HG02885 (cell line): ENCODE results near the gene MAMLD1.

Experiments used
- ATAC-seq: cut with Tn5 transposase; IDR thresholded peaks from one replicate; pipeline ENCODE4 v1.9.1; 2021; ENCODE audit warnings: mild to moderate bottlenecking; ENCODE audit not compliant: unreplicated experiment, poor library complexity

MAMLD1 gene

GRCh38 chrX:150352581-150352980 is 10.5 kb upstream of the MAMLD1 start:
- no peak for ATAC-seq

GRCh38 chrX:150355913-150356312 is 7.2 kb upstream of the MAMLD1 start:
- no peak for ATAC-seq

- no peak for ATAC-seq
Measured at GRCh38 chrX:150357790-150358189, 5.3 kb upstream of the MAMLD1 start.

- ATAC-seq: no peak
Measured at GRCh38 chrX:150358651-150359050, 4.5 kb upstream of the MAMLD1 start.

GRCh38 chrX:150360331-150360730 is 2.8 kb upstream of the MAMLD1 start:
- ATAC-seq: no peak

DNA sequence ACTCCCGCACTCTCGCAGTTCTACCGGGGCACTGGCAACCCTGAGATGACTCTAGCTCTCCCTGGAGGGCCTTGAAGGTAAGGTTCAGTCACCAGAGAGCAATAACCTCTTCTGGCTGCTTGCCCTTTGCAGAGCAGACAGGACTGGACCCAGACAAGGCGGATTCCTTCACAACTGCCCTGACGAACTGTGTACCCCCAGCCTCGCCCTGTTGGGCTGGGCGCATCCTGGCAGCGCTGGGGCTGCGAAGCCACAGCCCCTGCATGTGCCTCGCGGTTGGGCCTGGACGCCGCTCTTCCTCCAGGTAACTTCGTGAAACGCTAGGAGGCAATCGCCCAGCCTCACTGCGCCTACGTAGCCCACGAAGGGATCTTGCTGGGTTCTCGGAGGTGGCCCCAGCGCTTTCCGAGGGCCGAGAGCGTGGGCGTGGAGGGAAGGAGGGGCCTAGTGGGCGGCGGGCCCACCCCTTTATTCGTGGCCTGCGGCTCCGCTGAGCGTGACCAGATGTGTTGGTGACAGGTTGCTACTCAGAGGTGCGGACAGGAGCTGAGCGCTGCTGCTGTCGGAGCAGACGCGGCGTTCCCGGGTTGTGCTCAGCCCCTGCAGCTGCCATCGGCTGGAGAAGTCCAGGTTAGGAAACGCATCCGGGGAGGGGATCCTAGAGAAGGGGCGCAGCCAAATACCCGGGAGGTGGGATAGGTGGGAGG is 1.9 kb upstream of the MAMLD1 start:
- no peak for ATAC-seq

DNA sequence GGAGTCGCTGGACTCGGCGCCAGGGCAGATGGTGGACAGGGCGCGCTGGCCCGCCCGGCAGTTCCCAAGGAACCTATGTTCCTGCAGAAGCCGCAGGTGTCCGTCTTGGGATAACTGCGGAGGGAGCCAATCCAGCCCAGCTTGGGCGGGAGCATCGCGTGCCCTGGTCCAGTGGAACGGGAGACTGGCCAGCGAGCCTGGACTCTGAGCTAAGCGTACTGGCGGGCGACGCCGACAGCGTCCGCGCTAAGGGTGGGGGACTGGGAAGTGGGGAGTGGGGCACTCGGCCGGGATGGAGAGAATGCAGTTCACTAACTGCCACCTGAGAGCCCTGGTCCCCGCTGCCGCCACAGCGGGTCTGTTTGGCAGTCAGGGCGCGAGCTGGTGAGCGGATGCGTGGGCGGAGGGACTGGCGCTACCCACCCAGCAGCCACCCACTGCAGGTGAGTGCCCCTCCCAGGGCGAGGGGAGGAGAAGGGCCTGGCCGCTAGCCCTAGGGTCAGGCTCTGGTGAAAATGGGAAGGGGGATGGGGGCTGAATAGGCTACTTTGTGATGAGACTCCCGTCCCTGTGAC is 1.3 kb upstream of the MAMLD1 start:
- no peak for ATAC-seq

DNA sequence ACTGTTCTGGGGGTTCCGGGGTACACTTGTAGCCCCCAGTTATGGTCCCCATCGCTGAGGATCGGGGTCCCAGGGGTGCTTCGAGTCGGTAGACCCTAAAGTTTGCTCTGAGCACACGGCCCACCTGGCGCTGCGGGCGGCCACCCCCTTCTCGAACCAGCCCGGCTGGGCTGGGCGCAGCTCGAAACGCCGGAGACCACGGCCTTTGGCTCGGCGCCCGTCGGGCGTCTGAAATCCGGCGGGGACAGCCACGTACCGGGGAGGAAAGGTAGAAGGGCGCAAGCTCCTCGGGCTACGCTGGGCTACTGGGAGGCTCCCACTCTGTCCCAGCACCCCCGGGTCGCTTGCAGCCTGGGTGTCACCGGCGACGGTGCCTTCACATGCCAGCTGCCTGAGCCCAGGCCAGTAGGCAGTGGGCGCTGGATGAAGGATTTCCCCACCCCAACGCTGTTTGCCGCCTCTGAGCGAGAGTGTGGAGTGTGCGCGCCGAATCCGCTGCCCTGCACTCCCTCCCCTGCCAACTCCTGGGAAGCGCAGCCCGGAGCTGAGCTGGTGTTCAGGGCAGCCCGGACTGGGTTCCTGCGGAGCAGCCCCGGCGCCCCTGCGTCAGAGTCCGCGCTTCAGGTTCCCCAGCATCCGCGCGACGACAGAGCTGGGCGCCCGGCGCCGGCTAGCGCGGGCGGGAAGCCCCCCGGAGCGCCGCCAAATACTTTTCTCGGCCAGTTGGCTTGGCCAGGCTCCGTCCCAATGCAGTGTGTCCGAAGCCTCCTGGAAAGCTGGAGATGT is 637 bp downstream of the MAMLD1 start:
- ATAC-seq: no peak

DNA sequence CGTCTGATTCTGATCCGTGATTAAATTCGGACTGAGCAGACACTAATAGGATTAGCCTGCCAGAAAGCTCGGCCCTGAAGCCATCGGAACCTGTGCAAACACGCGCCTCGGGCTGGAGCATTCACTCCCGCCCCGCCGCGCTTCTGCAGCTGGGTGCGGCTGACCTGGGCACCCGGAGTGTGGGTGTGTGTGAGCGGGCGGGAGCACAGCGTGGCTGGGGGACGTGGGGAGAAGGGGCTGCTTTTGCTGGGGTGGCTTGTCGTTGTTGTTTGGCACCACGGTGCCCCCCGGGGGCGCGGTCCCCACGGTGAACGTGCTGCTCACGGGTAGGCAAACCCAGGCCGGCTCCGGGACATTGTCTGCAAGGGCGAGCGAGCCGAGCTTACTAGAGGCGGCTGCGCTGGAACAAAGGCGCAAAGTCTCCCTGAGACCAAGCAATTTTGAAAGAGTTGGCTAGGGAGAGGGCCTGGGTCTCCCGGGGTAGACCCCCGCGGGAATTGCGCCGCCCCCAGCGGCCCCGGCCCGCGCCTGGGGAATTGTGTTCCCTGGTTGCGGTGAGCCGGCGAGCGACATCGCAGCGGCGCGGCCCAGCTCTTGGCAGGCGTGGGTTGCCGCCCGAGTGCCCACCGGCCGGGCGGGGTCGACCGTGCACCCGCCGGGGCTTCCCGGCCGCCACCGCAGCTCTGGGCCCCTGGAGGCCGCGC is 1.4 kb downstream of the MAMLD1 start:
- ATAC-seq: peak; percentile 23

GRCh38 chrX:150365051-150365989 is 2.2 kb downstream of the MAMLD1 start:
- no peak for ATAC-seq

GRCh38 chrX:150365990-150366911 is 3.1 kb downstream of the MAMLD1 start:
- no peak for ATAC-seq

DNA sequence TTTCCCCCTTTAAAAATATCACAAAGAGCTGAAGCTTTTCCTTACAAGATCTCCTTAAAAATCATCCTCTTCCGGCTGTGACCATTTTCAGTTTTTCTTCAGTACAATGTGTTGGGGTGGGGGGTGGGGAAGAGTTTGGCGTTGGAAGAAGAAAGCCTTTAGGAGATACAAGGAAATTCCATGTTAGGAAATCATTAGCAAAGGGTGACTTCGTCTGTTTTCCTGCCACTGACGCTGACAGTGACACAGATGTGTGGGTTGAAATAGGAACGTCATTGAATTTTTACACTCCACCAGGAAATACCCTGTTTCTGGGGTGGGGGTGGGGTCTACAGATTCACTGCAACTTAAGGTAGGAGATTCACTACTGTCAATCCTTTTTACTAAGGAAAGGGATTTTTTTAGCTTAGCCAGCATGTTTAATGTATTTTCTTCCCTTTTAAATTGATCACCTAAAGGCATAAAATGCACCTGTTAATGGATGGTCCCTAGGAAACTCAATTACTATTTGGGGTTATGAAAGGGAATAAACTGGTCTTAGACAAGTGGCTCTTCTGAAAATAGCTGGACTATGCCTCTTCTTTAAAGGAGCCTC is 3.9 kb downstream of the MAMLD1 start:
- ATAC-seq: no peak

DNA sequence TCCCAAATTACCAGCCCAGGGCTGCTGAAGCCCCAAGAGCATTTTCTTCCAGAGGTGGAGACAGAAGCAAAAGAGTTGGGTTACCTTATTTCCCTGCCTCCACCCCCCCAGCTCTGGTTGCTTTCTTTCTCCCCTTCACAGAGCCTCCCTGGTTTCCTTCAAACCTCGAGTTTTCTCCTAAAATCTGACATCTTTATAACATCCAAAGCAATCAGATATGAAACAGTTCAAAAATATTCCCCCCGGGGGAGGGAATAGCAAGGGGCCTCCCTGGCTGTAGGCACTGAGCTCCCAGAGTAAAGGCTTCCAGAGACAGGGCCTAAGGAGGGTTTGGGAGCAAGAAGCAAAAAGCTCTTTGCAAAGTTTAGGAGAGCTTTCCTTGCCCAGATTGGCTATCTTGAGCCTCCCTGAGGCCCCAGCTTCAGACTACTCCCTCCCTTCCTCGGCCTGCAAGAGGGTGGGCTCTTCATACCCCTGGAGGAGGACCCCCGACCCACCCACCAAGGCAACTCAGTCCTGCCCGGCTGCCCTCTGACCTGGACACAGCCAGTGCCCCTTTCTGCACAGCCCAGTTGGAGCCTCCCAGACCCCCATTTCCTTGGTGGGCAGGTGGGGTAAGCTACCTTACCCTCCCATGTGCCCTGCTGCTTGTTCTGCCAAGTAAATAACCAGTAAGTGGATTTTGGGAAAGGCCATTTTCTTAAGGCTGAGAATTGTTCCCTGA is 7.6 kb downstream of the MAMLD1 start:
- ATAC-seq: no peak

- no peak for ATAC-seq
Measured at GRCh38 chrX:150371877-150372276, 8.8 kb downstream of the MAMLD1 start.

DNA sequence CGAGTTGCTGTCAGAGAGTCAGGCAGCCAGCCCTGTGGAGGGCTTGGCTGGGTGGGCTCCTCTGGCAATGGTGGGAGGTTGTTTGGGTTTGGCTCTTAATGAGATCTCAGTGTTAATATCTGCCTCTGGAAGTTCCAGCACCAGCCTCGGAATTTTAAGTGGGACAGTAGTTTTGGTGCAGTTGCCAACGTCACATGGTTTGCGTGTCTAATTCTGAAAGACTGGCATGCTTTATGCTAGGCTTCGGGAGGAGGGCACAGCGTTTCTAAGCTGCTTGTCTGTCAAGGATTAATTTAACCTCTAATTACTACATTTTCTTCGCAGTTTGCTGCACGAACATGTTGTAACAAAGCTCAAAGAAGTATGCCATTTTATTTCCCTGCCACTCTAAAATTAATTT is 9.2 kb downstream of the MAMLD1 start:
- no peak for ATAC-seq

DNA sequence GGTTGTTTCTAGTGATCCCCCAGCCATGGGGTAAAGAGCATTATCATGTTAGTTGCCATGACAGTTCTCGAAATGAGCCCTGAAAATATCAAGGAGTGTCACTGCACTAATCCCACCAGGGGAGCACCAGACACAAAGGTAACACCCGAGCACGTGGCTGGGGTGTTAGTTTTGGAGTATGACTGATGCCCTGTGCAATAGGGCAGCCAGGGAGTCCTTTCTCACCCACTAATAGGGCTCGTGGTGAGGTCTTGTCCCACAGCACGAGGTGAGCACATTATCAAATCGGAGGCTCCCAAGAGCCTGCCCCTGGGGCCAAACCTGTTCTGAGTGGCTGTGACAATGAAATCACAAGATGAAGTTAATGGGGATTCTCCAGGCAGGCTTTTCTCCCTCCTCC is 9.6 kb downstream of the MAMLD1 start:
- ATAC-seq: no peak

DNA sequence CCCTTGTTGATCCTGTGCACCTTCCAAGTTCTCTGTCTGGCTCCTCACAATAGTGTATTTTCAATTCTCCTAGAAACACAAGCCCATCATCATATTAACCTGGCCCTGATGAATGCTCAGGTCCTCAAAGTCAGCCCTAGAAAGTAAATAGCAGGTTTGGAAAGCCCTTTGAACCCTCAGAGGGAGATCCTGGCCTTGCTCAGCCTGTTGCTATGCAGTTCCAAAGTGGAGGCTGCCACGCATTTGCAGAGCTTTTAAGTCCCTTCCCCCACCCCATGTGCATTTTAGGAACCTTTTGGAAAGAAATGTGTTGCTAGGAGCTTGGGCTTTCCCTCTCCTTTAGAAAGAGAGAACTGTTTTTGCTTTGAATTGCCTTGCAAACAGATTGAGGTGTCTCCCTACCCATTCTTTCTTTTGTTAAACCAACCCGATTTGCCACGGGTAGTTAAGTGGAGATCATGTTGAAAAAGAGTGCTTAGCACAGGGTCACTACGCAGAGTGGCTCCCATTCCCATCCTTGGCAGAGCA is 12.2 kb downstream of the MAMLD1 start:
- ATAC-seq: no peak

DNA sequence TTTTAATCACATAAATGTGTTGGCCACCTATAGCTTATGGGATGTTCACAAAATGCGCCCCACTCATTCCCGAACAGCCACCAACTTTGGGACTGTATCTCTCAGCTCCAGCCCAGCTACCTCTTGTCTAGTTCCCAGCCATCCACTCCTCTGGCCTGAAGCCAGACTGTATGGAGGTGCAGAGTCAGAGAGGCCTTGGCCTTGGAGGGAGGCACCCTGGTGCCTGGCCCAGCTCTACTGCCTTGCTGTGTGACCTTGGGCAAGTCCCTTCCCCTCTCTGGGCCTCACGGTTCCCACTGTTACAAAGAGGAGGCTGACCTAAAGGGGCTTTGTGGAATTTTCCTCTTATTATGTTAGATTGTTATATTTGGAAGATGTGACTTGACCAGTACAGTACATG is 13.9 kb downstream of the MAMLD1 start:
- no peak for ATAC-seq
